Activated CD8-positive, alpha-beta memory T cell treated with anti-CD3 and anti-CD28 coated beads, Interleukin-2, amount 50 U/mL, for 24 hours (primary cell): Measurements from ENCODE around the gene EYA3.

Source experiments
- DNase-seq: peaks from one replicate; pipeline ENCODE4 v3.0.0-alpha.2; 2020; ENCODE audit errors: extremely low read depth

The EYA3 gene

DNA sequence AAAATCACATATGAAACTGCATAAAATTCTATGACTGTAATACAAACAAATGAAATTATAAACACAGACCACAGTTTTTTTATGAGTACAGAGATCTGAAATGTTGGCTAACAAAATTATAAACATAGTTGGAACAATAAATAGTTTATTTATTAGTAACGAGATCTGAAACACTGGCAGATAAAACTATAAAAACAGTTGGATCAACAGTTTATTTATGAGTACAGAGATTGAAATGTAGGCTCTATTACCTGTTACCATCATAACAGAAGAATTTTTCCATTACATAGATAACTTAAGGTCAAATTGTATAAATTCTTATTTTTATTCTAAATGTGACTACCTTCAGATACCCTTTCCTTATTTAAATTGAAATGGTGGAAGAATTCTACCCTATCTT is 14.5 kb downstream of the EYA3 start:
- DNase-seq = no peak

DNA sequence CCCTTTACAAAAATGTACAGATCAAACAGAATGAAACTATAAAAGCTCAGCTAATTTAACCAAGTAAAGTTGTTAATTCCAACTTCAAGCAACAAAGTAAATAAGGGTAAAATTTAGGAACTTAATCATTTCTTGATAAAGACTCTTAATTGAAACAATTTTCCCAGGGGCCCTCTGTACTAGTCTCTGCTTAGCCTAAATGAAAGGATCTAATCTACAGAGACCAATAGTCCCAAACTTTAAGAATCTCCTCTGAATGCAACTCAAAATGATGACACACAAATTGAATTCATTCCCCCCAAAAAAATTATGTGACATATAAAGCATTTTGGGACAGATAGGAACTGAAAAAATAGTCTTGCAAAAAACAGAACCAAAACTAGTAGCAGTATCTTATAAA is 16.6 kb downstream of the EYA3 start:
- DNase-seq = no peak

DNA sequence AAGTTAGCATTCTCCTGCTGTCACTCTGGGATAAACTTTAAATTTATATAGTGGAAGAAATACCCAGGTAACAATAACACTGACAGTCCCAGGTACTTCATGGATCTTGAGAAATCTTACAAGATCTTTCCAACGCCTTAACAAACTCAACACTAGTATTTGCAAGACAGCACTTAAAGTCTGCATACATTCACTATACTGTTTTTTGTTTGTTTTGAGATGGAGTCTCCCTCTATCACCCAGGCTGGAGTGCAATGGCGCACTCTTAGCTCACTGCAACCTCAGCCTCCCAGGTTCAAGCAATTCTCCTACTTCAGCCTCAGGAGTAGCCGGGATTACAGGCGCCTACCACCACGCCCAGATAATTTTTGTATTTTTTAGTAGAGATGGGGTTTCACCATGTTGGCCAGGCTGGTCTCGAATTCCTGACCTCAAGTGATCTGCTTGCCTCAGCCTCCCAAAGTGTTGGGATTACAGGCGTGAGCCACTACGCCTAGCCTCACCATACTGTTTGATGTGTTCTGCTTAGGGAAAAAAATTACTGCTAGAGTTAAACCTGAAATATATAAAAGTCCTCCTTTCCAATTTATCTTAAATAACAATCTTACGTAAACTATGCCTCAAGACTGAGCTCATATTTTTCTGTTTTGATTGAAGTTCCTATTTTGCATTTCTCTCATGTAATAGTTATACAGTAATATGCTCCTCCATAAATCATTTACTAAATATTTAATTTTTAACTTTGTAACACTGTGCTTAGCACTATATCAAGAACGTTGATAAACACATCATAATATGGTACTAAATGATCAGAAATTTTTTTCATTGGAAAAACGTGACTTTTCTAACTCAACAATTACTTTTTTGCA is 17.5 kb downstream of the EYA3 start:
- no peak for DNase-seq

DNA sequence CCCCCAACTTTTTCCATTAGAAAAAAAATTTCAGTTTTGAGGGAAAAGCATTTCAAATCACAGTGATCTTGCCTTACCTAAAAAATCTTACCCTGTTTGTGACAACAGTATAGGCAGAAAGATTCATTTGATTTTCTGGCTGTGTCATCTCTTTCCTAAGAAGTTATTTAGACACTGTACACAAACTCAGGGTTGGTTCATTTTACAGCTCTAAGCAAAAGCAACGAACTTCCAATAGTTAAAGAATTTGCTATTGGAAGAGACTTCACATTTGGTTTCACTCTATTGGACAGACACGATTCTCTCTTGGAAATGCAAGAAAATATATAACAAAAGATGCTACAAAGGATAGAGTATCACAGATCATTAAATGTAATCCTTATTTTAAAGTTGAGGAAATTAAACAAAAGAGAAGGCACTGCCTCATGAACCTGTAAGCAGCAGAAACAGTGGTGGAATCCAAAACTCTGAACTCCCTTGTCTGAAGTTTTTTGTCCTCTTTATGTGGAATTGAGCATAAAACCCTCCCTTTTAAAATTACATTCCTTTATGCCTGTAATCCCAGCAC is 20.8 kb downstream of the EYA3 start:
- no peak for DNase-seq

DNA sequence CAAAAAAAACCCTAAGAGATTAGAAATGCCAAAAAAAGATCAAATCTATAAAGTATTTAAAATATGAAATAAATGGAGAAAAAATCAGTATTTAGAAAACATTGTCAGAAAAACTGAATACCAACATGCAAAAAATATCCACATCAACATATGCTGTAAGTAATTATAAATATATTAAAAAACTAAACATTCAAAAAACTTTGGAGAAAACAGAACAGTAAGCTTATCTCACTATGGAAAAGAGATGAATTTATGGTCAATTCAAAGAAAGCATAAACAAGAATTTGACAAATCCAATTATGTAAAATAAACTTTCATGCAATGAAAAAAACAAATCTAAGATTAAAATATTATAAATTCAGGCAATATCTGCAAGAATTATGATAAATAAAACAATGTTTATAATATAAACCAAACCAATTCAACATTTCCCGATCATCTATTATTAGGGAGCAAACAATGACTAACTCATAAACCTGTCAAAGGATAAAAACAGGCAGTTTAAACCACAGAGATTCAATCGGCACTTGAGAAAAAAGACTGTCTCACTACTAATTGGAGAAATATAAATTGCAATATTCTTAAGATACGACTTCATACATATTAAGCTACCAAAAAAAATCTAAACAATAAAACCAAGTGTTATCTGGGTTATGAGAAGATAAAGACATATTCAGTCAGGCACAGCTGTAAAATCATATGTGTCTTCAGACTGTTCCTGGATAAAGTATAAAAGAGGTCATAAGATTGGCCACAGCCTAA is 21.8 kb downstream of the EYA3 start:
- DNase-seq = no peak

DNA sequence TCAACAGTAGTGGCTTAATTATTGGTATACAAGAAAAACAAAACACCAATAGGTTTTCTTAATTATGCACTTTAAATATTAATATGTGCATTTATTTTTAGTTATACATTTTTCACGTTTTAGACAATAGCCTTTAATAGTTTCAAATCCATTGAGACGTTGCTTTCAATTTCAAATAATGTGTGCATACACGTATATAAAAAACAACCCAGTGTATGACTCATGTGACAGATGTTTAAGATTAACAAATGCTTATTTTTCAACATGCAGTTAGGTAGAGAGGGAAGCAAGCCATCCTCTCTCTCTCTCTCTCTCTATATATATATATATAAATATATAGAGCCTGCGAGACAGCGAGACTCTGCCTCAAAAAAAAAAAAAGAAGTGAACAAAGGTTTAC is 24.3 kb downstream of the EYA3 start:
- DNase-seq = no peak

DNA sequence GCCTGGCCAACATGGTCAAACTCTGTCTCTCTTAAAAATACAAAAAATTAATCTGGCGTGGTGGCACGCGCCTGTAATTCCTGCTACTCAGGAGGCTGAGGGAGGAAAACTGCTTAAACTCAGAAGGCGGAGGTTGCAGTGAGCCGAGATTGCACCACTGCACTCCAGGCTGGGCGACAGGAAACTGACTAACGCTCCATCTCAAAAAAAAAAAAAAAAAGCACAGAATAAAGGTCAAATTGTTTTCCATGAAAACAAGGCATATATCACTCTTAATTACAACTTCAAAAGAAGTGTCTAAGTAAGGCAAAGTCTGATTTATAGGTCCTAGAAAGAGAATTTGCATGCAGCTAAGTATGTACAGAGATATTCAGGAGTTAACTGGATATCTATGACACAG is 25.6 kb downstream of the EYA3 start:
- DNase-seq = no peak

DNA sequence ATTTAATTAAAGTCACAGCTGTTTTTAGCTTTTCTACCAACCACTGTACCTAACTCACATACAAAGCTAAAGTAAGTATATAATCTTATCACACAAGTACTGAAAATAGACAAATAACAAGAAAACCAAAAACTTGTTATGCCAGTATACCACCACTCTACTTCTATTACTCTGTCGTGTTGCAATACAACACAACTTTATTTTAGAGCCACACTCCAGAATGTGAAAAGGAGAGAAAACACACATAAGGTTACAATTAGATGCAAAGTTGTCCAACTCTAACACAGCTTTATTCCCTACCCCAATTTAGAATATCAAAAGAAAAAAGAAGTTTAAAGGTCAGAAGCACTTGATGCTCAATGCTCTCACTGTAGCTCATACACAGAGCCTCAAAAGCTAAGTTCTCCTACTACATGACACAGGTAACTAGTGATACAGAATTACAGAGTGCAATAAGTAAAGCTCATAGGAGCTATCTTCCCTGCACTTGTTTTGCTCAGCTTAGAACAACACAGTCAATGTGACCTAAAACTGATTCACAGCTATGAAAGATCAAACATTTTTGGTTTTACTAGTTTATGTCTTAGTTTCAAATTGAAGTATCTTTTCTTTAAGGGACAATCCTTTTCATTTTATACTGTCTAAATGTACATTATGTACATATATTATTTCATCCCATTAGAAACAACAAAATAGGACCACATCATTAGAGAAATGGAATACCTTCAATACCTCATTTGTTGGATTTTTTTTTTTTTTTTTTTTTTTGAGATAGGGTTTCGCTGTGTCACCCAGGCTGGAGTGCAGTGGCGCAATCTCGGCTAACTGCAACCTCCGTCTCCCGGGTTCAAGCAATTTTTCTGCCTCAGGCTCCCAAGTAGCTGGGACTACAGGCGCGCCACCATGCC is 29.2 kb downstream of the EYA3 start:
- DNase-seq = no peak

DNA sequence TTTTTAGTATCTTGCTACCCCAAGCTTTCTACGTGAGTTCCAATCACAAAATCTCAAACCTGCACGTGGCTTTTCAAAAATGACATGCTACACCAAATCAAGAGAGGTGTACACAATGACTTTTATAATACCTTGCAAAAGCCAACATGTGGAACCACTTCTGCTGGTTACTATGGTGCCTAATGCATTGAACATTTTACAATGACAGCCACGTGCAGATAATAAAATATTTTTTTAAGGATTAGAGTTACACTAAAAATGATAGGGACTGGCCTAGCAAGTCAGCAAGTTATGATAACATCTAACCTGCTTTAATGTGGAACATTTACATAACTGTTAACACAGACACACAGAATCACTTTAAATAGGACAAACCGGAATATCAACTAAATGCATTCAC is 30.2 kb downstream of the EYA3 start:
- DNase-seq = no peak

DNA sequence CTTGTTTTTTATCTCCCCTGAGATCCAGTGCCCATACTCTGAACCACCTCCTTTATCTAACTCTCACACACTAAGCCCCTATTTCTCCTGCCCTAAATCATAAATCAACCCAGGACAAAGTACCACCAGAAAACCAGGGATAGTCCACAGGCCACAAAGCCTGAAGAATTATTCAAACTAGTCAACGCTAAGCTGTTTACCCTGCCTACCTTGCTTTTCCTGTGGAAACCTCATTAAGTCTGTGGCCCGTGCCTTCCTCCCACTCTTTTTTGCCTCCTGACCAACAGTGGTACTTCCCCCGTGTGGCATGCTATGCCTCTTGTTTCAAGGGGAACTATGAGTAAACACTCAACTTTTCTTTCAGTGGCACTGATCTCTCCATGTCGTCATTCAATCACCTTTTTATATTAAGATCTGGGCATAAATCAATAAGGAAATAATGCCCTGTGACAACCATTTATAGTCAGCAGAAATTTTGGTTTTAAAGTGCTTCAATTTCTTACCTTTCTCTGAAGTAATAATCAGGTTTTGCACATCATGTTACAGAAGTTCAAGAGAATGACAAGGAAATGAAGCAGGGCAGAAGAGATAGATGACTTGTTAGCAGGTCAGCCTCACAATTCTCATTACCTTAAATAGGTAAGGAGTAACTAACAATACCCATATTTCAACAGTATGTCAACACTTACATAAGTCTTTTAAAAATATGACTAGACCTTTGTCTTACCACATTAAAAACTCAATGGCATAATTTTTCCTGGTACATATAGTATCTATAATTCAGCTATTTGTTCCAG is 32.1 kb downstream of the EYA3 start:
- peak; percentile 37 for DNase-seq

DNA sequence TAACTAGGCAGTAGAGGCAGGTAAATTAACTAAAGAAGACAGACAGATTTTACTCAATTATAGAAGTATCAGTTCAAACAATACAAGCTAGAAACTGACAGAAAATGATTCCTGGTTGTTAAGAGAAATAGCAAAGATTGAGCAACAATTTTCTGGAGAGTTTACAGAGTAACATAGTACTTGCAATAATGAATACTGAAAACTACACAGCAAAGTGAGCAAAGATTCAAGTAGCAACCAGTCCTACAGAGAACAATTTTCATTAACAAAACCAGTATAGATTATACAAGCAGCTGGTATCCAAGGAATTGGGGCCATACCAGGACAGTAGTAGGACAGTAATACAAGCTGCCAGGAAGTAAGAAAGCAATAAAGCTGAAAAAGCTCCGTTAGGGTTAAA is 37.6 kb downstream of the EYA3 start:
- no peak for DNase-seq

DNA sequence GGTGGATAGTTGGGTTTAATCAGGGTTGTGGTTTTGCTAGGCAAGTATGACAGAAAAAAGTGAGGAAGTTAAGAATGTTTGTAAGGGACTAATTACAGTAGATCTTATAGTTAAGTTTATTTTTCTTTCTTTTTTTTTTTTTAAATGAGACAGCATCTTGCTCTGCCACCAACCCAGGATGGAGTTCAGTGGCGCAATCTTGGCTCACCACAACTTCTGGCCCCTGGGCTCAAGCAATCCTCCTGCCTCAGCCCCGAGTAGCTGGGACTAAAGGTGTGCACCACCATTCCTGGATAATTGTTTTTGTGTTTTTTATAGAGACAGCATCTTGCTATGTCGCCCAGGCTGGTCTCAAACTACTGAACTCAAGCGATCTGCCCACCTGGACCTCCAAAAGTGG is 41.7 kb downstream of the EYA3 start:
- no peak for DNase-seq

DNA sequence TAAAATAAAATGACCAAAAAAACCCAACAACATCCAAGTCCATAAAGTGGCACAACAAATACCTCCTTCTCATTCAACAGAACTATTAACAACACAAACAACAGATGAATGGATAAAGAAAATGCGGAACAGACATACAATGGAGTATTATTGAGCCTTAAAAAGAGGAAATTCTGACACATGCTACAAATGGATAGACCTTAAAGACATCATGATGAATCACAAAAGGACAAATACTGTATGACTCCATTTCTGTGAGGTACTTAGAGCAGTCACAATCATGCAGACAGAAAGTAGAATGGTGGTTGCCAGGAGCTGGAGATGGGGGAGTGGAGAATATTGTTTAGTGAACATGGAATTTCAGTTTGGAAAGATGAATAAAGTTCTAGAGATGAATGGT is 42.6 kb downstream of the EYA3 start:
- no peak for DNase-seq

DNA sequence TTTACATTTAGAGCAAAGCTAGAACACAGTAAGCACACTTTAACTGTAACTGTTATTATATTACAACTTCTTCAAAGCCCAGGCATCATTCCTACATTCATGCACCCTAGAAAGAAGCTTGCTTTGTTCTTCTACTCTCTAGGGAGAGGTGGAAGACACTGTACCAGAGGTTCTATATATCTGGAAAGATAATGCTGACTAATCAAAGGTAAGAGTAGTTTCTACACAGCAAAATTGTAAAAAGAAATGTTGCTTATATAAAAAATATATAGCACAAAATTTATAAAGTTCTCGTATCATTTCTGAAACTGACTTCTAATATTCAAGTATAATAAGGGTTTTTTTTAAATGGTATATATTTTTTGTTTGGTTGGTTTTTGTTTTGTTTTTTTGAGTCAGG is 44.0 kb downstream of the EYA3 start:
- DNase-seq = no peak

DNA sequence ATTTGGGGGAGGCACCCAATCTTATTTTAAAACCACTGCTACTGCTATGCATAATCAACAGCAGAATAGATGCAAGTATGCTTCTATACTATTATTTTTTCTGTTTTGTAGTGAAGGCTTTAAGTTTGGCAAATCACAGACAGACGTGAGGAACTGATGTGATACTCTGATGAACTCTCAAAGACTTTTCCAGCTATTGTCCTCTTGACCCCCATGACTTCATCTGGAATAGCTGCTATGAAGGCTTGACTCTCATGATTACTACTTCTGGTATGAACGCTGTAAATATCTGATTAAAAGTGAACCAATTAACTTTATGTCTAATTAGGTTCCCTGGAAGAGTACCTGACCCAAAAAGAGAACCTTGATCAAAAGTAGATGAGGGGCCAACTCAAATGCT is 49.1 kb downstream of the EYA3 start:
- DNase-seq = no peak

DNA sequence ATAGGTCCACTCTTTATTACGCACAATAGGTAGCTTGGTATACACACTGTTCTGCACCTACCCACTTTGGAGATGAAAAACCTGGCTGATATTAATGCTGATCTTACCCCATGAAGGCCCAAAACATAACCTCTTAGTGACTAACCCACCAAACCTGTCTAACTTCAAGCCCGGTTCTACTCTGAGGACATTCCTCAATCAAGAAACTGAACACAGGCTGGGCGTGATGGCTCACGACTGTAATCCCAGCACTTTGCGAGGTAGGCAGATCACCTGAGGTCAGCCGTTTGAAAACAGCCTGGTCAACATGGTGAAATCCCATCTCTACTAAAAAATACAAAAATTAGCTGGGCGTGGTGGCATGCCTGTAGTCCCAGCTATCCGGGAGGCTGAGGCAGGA is 50.5 kb downstream of the EYA3 start:
- no peak for DNase-seq

DNA sequence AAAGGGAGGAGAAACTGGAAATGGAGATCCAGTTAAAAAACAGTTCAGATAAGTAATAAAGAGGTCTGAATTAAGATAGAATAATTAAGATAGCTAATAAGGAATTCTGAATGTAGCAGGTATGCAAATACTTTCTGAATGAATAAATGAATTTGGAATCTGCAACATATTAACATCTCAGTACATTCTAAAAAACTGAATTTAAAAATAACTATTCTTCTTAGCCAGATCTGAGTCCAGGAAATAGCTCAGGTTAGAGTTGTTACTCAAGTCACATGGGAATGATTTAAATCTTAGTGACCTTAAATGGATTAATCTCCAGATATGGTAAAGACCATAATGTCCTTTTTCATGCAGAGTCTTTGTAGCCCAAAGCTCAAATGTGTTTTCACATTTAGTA is 51.2 kb downstream of the EYA3 start:
- no peak for DNase-seq

DNA sequence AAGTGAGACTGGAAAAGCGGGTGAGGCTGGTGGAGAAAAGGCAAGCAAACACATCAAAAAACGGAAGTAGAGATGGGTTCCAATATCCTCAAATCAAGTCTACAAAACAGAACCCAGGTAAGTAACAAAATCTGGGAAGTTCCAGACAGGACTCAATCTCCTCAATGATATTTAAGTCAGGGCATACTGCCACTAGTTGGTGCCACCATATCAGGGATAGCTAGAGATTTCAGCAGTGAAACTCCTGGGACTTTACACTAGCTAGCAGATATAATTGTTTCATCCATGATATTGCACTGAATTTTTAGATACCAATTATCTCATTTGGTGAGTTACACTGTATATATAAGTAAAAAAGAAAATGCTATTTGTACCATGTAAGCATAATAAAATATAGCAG is 52.0 kb downstream of the EYA3 start:
- no peak for DNase-seq

DNA sequence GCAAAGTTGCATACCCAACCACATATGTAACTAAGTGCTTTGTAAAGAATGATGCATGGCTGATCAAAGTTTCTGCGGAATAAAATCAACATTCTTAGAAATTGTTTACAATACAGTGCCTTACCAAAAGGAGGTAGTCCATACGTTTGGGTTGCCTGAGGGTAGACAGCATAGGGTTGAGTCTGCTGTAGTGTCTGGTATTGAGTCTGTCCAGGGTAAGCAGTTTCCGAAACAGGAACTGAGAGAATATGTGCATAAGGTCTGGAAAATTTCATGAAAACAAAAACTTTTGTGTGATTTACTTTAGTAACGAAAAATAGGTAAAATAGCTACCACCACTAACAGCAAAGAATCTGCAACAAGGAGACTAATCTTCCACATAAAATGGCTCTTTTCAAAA is 53.0 kb downstream of the EYA3 start:
- DNase-seq = no peak

DNA sequence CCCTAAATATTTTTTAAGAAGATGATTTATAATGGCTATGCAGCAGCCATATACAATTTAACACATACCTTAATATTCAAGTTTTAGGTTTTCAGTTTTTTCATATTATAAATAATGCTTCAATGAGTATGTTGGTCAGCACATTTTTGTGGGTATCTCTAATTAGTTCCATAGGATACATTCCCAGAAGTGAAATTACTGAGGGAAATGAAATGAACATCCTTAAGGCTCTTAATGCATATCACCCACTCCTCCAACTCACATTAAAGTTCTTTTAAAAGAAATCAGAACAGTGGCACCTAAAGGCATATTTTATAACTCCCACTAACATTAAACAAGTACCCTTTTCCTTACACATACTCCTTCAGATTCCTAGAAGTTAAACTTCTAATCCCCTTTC is 56.1 kb downstream of the EYA3 start:
- no peak for DNase-seq

DNA sequence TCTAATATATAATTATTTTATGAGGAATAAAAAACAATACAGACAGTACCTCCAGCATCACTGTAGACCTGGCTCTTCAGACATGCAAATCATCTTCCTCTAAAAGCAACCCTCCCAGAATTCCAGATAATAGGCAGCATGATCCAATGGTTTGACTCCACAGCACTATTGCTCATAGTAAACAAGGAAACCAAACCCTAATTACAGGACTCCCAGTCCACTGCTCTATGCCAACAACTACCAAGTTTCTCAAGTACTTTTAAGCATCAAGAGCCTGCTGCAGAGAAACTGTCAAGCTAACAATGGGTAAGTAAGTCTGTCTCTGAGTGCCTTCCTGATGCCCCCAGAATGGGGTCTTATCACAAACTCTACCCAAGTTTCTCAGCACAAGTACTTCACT is 57.2 kb downstream of the EYA3 start:
- DNase-seq = no peak
